A549 (cell line): Measurements from ENCODE around the gene NECAB3. TPM values are rescaled to one million over a fixed set of nuclear protein-coding genes. Genes with fewer than 3 reads are reported as not detected.
A peak's percentile ranks its signal among the peaks of the same experiment; 100 is the strongest.

Experiments
- ATAC-seq, 2 experiments: fragments of 200-7000 bp in 1 of 2; fragments of >200 bp in 1 of 2; cut with Nextera tagmentation in 1 of 2; cut with Tn5 transposase in 1 of 2; 3 replicates each; pipeline versions ENCODE4 v1.8.0 to v1.9.1; 2018 to 2020; ENCODE audit warnings: mild to moderate bottlenecking in 1 of 2, moderate library complexity in 1 of 2
- CTCF ChIA-PET: fragments of 300-600 bp; sonication (Branson Sonifier 250); formaldehyde crosslinking; extraction: SDS; loops from one replicate; lab custom pipeline; 2021; ENCODE audit warnings: antibody characterized with exemption, inconsistent platforms; lab: Yijun Ruan, JAX
- POLR2A ChIA-PET: fragments of 350-600 bp; formaldehyde crosslinking; extraction: SDS; loops from one replicate; lab custom pipeline; 2021; ENCODE audit warnings: antibody characterized with exemption, inconsistent platforms; lab: Yijun Ruan, JAX
- DNase-seq, 2 experiments: peaks; one replicate each; pipeline versions ENCODE4 v3.0.0 to v3.0.0-alpha.2; 2011 to 2016; ENCODE audit warnings: low read depth in 1 of 2, low spot score in 1 of 2
- FAIRE-seq: peaks from 2 replicates; lab custom pipeline; 2011; peaks lifted over from hg19 to GRCh38; lab: Jason Lieb, UNC
- H3K27ac ChIP-seq, 2 experiments: fragments of >200 bp; sonication (Bioruptor Twin); formaldehyde crosslinking; 3 replicates each; pipeline ENCODE4 v1.5.1; 2016 to 2017
- H3K4me1 ChIP-seq: fragments of >200 bp; sonication (Bioruptor Twin); formaldehyde crosslinking; 3 replicates; pipeline ENCODE4 v1.6.1; 2016
- H3K4me2 ChIP-seq: fragments of >200 bp; sonication (Bioruptor Twin); formaldehyde crosslinking; 3 replicates; pipeline ENCODE4 v1.6.1; 2016
- H3K4me3 ChIP-seq: fragments of >200 bp; sonication (Bioruptor Twin); formaldehyde crosslinking; 3 replicates; pipeline ENCODE4 v1.5.1; 2016
- H3K9me3 ChIP-seq: fragments of >200 bp; sonication (Bioruptor Twin); formaldehyde crosslinking; 3 replicates; pipeline ENCODE4 v1.6.1; 2016
- ATOH8 ChIP-seq: fragments of 250-450 bp; sonication (Bioruptor Pico); IDR thresholded peaks from 2 replicates; pipeline ENCODE4 v1.5.0; 2020; ENCODE audit warnings: low read depth, mild to moderate bottlenecking, moderate library complexity
- CEBPB ChIP-seq, 2 experiments: fragments of >200 bp in 1 of 2; sonication (Bioruptor Twin) in 1 of 2; formaldehyde crosslinking in 1 of 2; IDR thresholded peaks; 2 replicates each; pipeline ENCODE4 v1.6.1; 2012 to 2016
- CHD2 ChIP-seq: fragments of 150-350 bp; IDR thresholded peaks from 2 replicates; pipeline ENCODE4 v1.6.1; 2014; ENCODE audit warnings: low read length; ENCODE audit not compliant: partially characterized antibody
- CTCF ChIP-seq: fragments of >200 bp; sonication (Bioruptor Twin); formaldehyde crosslinking; IDR thresholded peaks from 3 replicates; pipeline ENCODE4 v1.5.1; 2016
- ELK1 ChIP-seq: fragments of 150-350 bp; IDR thresholded peaks from 2 replicates; pipeline ENCODE4 v1.6.1; 2014; ENCODE audit warnings: low read depth, mild to moderate bottlenecking, low read length
- ESRRA ChIP-seq: fragments of 150-350 bp; IDR thresholded peaks from 2 replicates; pipeline ENCODE4 v1.6.1; 2014; ENCODE audit warnings: mild to moderate bottlenecking, low read length, borderline replicate concordance
- FOSL2 ChIP-seq, 2 experiments: fragments of 450-650 bp in 1 of 2; fragments of >200 bp in 1 of 2; sonication (Bioruptor Twin) in 1 of 2; formaldehyde crosslinking; IDR thresholded peaks; 2 replicates each; pipeline versions ENCODE4 v1.5.0 to v1.6.1; 2016 to 2020; ENCODE audit warnings: mild to moderate bottlenecking in 1 of 2, moderate library complexity in 1 of 2
- GATA3 ChIP-seq: IDR thresholded peaks from 2 replicates; pipeline ENCODE4 v1.6.1; 2012; ENCODE audit warnings: borderline replicate concordance
- HES2 ChIP-seq: fragments of >200 bp; sonication (Bioruptor Twin); formaldehyde crosslinking; IDR thresholded peaks from 2 replicates; pipeline ENCODE4 v1.6.1; 2016
- HOXA7 ChIP-seq: fragments of 250-450 bp; sonication (Bioruptor Pico); IDR thresholded peaks from 2 replicates; pipeline ENCODE4 v1.5.0; 2020; ENCODE audit warnings: mild to moderate bottlenecking, moderate library complexity
- JUN ChIP-seq, 2 experiments: fragments of >200 bp; sonication (Bioruptor Twin); formaldehyde crosslinking; IDR thresholded peaks; 2 replicates in 1 of 2; 3 replicates in 1 of 2; pipeline ENCODE4 v1.6.1; 2016 to 2017
- KDM5A ChIP-seq: fragments of 200-600 bp; sonication (generic); IDR thresholded peaks from 2 replicates; pipeline ENCODE4 v1.6.1; 2016; ENCODE audit warnings: antibody characterized with exemption, mild to moderate bottlenecking
- MAX ChIP-seq: IDR thresholded peaks from 2 replicates; pipeline ENCODE4 v1.6.1; 2012
- NPAS2 ChIP-seq: fragments of 250-450 bp; sonication (Bioruptor Pico); IDR thresholded peaks from 2 replicates; pipeline ENCODE4 v1.8.0; 2022; ENCODE audit warnings: mild to moderate bottlenecking, moderate library complexity, borderline replicate concordance
- NR3C1 ChIP-seq: fragments of >200 bp; sonication (Bioruptor Twin); formaldehyde crosslinking; IDR thresholded peaks from 3 replicates; pipeline ENCODE4 v1.6.1; 2017
- PHF8 ChIP-seq: fragments of 200-600 bp; sonication (generic); IDR thresholded peaks from 2 replicates; pipeline ENCODE4 v1.6.1; 2016; ENCODE audit warnings: low read depth, mild to moderate bottlenecking, antibody characterized with exemption, moderate library complexity, borderline replicate concordance
- POLR2A ChIP-seq: IDR thresholded peaks from 2 replicates; pipeline ENCODE4 v1.6.1; 2012; ENCODE audit warnings: mild to moderate bottlenecking, low read length
- RARB ChIP-seq: fragments of 250-450 bp; sonication (Bioruptor Pico); IDR thresholded peaks from 2 replicates; pipeline ENCODE4 v1.8.0; 2021; ENCODE audit warnings: mild to moderate bottlenecking, moderate library complexity
- SMC3 ChIP-seq: fragments of >200 bp; sonication (Bioruptor Twin); formaldehyde crosslinking; IDR thresholded peaks from 3 replicates; pipeline ENCODE4 v1.6.1; 2018; ENCODE audit warnings: inconsistent platforms
- TFCP2L1 ChIP-seq: fragments of 250-450 bp; sonication (Bioruptor Pico); IDR thresholded peaks from 2 replicates; pipeline ENCODE4 v1.5.0; 2021; ENCODE audit warnings: mild to moderate bottlenecking
- ZNF302 ChIP-seq: fragments of 250-450 bp; sonication (Bioruptor Pico); IDR thresholded peaks from 2 replicates; pipeline ENCODE4 v1.9.0; 2021; ENCODE audit warnings: inconsistent platforms, mild to moderate bottlenecking, moderate library complexity
- WGBS: methylation state at CpG from one replicate; pipeline ENCODE4 v1.1.6; 2017; ENCODE audit errors: missing lambda C conversion rate; 5-methylcytosine and 5-hydroxymethylcytosine counted together
- polyA plus RNA-seq, 4 experiments: library from polyadenylated mRNA; depleted of rRNA in 3 of 4; stranded (reverse); fragments of >200 nt; fragmentation: RNase III in 1 of 4; extraction: RNeasy Plus Mini Kit Qiagen cat#74134 plus additional on column Dnase treatment in 1 of 4; gene quantifications; 2 replicates in 3 of 4; 3 replicates in 1 of 4; pipeline ENCODE4 v1.2.3, GENCODE V29; 2011 to 2017

Gene NECAB3
- polyA plus RNA-seq, 2 of the 4 experiments (the other 2 are of a cell fraction) = 9.3 to 19.3 TPM

GRCh38 chr20:33719989-33720709 is 45.9 kb upstream of the NECAB3 start, which contains the start of gene PXMP4 (continued):
- no peak for TF ChIP-seq RARB
- TF ChIP-seq NPAS2 (CRISPR knock-in tag) = no peak
- peak; percentile 50 for TF ChIP-seq MAX
- no peak for TF ChIP-seq ATOH8 (CRISPR knock-in tag)
- no peak for TF ChIP-seq TFCP2L1 (CRISPR knock-in tag)
- TF ChIP-seq FOSL2 (IDR thresholded peaks at IDR 0.05) = no peak
- no peak for TF ChIP-seq FOSL2 (CRISPR knock-in tag; IDR thresholded peaks at IDR 0.05)
- peak; percentile 24 for TF ChIP-seq POLR2A

- ATAC-seq = peak; percentile 1 to 3; a peak in 3 of 6 replicates
- 71% methylated on average over 13 of the region's 13 CpGs for WGBS
- ChIA-PET POLR2A (interaction anchor here (1.2 to 1.3 kb wide), 2 partner anchors 13 to 47 kb away, joined by 3 to 12 read pairs; partner anchors contain the start of gene ZNF341), CTCF (interaction anchor here (0.5 to 1.7 kb wide), 6 partner anchors 9 to 101 kb away, joined by 3 to 6 read pairs (median 4); no protein-coding TSS in a partner anchor)
- peak overlapping the region; percentile 64 to 84 for H3K27ac ChIP-seq
- peak overlapping the region; percentile 88 for H3K4me2 ChIP-seq
- H3K4me1 ChIP-seq = peaks cover 12% of the 10 kb centered on the region; the same call in 1 of the 3 replicates
- DNase-seq = no peak
- no peaks in the 10 kb centered on the region for H3K9me3 ChIP-seq
- TF ChIP-seq KDM5A = no peak
- TF ChIP-seq HES2 = no peak
- no peak for TF ChIP-seq ESRRA
- no peak for TF ChIP-seq PHF8
- no peak for TF ChIP-seq CEBPB (IDR thresholded peaks at IDR 0.05)
- no peak for TF ChIP-seq SMC3
- no peak for TF ChIP-seq ZNF302
- TF ChIP-seq JUN (IDR thresholded peaks at IDR 0.05) = no peak
- TF ChIP-seq GATA3 = no peak
- TF ChIP-seq ELK1 = no peak
- no peak for TF ChIP-seq CTCF
- TF ChIP-seq CHD2 = no peak
- no peak for TF ChIP-seq TFCP2L1 (CRISPR knock-in tag)
- no peak for TF ChIP-seq NR3C1
- no peak for TF ChIP-seq HOXA7
- no peak for FAIRE-seq
- H3K4me3 ChIP-seq = peak overlapping the region; percentile 73
Observed at GRCh38 chr20:33719277-33719988, 45.2 kb upstream of the NECAB3 start.
